Neutrophil (primary cell): ENCODE results near the gene GALR3.
A peak's percentile ranks its signal among the peaks of the same experiment; 100 is the strongest.

ENCODE experiments used
- H3K27ac ChIP-seq: fragments of 200-600 bp; sonication (generic); 2 replicates; pipeline ENCODE4 v1.5.1; 2016; ENCODE audit warnings: mild to moderate bottlenecking, moderate library complexity
- H3K27me3 ChIP-seq: fragments of 200-600 bp; sonication (generic); 2 replicates; pipeline ENCODE4 v1.6.0; 2016; ENCODE audit warnings: mild to moderate bottlenecking
- H3K36me3 ChIP-seq: fragments of 200-600 bp; sonication (generic); 2 replicates; pipeline ENCODE4 v1.5.1; 2017
- H3K4me1 ChIP-seq, 2 experiments: fragments of 200-600 bp in 1 of 2; sonication (generic) in 1 of 2; 1 replicate in 1 of 2; 2 replicates in 1 of 2; pipeline versions ENCODE4 v1.5.1 to v1.6.1; 2013 to 2016; ENCODE audit warnings: low read depth in 1 of 2, low read length in 1 of 2, mild to moderate bottlenecking in 1 of 2, moderate library complexity in 1 of 2; ENCODE audit not compliant: control insufficient read depth in 1 of 2, insufficient read depth in 1 of 2
- H3K4me3 ChIP-seq, 2 experiments: fragments of 200-600 bp in 1 of 2; sonication (generic) in 1 of 2; 1 replicate in 1 of 2; 2 replicates in 1 of 2; pipeline ENCODE4 v1.5.1; 2013 to 2016; ENCODE audit warnings: low read depth in 1 of 2, low read length in 1 of 2, mild to moderate bottlenecking in 1 of 2, moderate library complexity in 1 of 2
- H3K9me3 ChIP-seq: fragments of 200-600 bp; sonication (generic); 2 replicates; pipeline ENCODE4 v1.5.1; 2016
- CTCF ChIP-seq: fragments of 200-600 bp; sonication (generic); IDR thresholded peaks from 2 replicates; pipeline ENCODE4 v1.5.1; 2016; ENCODE audit warnings: antibody characterized with exemption

The GALR3 gene

GRCh38 chr22:37818409-37819104 lies 4.6 kb upstream of the GALR3 start:
- TF ChIP-seq CTCF = peak; percentile 26
- peak overlapping the region; percentile 15 to 59 for H3K4me3 ChIP-seq
- H3K4me1 ChIP-seq = peaks cover 17% of the 10 kb centered on the region in 2 experiments
- peaks cover 54% of the 10 kb centered on the region for H3K27me3 ChIP-seq
- H3K27ac ChIP-seq = no peak overlapping the region
- no peaks in the 10 kb centered on the region for H3K36me3 ChIP-seq
- H3K9me3 ChIP-seq = no peaks in the 10 kb centered on the region

- Histone ChIP-seq H3K9me3 (no peaks in the 10 kb centered on the region), H3K4me1 (peaks cover 17 to 18% of the 10 kb centered on the region in 2 experiments), H3K27me3 (peaks cover 59% of the 10 kb centered on the region), H3K4me3 (peak overlapping the region in 1 of 2 experiments; percentile 59), H3K36me3 (no peaks in the 10 kb centered on the region), H3K27ac (no peak overlapping the region)
- no peak for TF ChIP-seq CTCF
These were observed 4.1 kb upstream of the GALR3 start for GRCh38 chr22:37819105-37819433.

- peaks cover 25 to 27% of the 10 kb centered on the region in 2 experiments for H3K4me1 ChIP-seq
- no peaks in the 10 kb centered on the region for H3K9me3 ChIP-seq
- no peak overlapping the region for H3K4me3 ChIP-seq
- no peak overlapping the region for H3K27ac ChIP-seq
- peaks cover 71% of the 10 kb centered on the region for H3K27me3 ChIP-seq
- no peaks in the 10 kb centered on the region for H3K36me3 ChIP-seq
- no peak for TF ChIP-seq CTCF
These were observed 2.8 kb upstream of the GALR3 start for GRCh38 chr22:37820350-37820749.

- Histone ChIP-seq H3K27me3 (peaks cover 75% of the 10 kb centered on the region), H3K27ac (no peak overlapping the region), H3K36me3 (no peaks in the 10 kb centered on the region), H3K4me1 (peaks cover 25 to 29% of the 10 kb centered on the region in 2 experiments), H3K4me3 (no peak overlapping the region), H3K9me3 (no peaks in the 10 kb centered on the region)
- TF ChIP-seq CTCF = no peak
These were observed 926 bp upstream of the GALR3 start for GRCh38 chr22:37822079-37822833.

GRCh38 chr22:37824674-37825641 lies 1.8 kb downstream of the GALR3 start:
- Histone ChIP-seq H3K27me3 (peaks cover 50% of the 10 kb centered on the region), H3K4me3 (peak overlapping the region in 1 of 2 experiments; percentile 43), H3K9me3 (no peaks in the 10 kb centered on the region), H3K4me1 (peaks cover 8 to 12% of the 10 kb centered on the region in 2 experiments), H3K27ac (no peak overlapping the region), H3K36me3 (peaks cover 9% of the 10 kb centered on the region)
- TF ChIP-seq CTCF = no peak
